HG03378 (cell line): ENCODE data around the gene STXBP6.
"Not testable (repeated sequence)": the region's sequence is repeated elsewhere in the genome, so short reads cannot be mapped to it uniquely, and the experiment has no call there.

Source experiments
- ATAC-seq: cut with Tn5 transposase; IDR thresholded peaks from one replicate; pipeline ENCODE4 v1.9.1; 2021; ENCODE audit warnings: mild to moderate bottlenecking, moderate library complexity; ENCODE audit not compliant: unreplicated experiment

The STXBP6 gene

DNA sequence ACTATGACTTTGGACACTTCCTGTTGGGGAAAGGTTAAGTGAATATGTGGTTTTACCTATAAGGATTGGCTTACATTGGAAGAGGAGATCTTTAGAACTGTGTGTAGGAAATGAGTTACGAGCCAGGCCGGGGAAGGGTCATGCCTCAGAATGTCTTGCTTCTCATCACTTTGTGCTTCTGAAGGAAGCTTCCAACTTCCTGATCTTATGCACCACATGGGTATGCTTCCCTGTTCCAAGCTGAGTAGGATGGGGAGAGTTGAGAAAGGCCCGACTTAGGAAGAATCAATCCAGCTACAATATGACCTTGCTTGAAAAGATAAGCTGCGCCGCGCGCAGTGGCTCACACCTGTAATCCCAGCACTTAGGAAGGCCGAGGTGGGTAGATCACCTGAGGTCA, 59.9 kb downstream of the STXBP6 start:
- no peak for ATAC-seq

DNA sequence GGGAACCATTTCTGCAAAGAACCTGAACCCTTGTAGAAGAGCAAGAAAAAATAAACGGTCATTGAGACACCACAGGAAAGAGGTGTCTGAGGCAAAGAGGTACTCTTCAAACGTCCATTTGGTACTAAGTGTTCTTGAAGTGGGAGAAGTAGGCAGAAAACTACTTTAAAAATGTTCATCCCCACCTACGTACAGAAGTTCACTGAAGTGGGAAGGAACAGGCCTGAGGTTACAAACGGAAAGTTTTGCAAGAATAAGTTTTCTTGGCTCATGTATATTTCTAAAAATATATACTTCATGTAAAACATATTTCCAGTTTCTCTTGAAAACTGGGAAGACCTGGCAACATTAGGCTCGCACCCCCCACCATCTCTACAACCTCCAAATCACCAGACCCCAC, 61.2 kb downstream of the STXBP6 start:
- no peak for ATAC-seq

DNA sequence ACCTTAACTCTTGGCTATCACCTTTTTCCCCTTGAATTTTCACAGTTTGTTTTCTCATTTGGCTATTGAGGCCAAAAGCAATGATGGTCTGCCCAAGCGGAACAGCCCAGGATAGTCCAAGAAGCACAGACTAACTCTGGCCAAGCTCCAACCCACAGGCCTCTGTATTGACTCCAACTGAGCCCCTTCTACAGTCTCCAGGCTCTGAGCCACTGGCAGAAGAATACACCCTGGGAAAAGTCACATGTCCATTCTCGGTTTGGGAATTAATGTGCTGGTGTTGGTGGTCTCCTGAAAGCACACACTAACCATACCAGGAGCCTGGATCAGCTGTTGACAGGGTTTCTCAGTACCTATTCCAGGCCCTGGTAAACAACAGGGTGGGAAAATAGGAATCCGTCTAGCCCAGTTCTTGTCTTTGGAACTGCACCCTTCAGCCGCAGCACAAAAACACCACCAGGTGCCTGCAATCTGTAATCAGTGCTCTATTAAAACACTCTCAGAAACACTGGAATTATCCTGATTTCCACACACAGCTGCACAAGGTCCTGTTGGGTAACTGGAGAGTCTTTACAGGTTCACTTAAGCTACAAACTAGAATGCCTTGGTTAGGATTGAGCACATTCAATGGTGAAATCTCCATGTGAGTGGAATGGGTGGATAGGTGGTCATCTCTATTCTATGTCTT, 63.6 kb downstream of the STXBP6 start:
- no peak for ATAC-seq

DNA sequence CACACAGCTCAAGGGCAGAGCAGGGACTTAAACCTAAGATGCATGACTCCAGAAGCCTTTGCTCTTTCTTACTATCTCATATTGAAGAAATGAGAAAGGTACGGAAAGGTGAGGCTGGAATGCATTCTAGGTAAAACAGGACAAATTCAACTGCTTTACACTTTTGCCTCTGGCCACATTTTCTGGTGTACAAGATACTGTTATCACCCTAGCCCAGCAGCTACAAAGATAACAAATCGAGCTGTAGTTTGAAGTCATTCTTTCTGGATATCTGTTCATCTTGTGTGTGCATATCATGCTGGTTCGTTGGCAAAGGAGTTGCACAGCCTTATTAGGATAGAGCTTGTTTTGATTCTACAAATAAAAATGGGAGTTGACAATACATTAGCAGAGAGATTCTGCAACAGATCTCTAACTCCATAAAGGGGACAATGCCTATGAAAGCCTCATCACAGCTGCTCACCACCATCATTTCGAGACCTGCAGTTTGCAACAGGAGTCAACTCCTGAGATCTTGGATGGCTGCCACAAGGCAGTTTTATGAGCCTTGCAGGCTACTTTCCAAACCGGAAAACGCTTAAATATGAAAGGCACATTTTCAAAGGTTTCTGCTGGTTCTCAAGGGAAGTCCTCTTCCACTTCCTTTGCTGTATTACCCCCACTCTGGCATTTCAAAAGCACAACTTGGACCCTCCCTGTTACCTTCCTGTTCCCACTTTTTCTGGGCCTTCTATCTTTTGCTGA, 64.9 kb downstream of the STXBP6 start:
- ATAC-seq: no peak

DNA sequence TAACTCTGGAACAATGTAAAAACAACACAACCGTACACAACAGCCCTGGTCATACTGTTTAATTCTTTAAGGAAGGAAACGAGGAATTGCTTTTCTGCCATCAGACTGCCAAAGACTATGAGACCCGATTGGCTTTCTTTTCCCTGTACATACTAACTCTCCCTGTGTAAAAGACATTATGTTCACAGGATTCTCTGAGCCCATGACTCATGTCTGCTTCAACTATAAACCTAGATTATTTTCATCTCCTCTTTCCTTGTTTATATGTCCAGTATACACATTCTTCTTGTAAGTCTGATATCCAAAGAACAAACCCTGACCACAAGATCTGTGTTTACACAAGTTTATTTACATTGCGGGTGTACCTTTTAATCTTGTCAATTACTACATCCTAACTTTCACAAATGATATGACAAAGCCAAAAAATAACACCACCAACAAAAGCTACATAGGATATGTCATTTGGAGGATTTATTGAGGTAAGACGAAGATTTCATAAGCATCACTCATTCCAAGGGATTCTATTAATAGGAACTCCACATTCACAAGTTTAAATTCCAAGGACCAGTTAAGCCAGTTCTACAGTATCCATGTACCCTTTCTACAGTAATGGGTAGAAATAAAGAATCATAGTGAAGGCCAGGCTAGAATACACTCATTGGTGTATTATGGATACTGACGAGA, 67.3 kb downstream of the STXBP6 start:
- ATAC-seq: no peak

DNA sequence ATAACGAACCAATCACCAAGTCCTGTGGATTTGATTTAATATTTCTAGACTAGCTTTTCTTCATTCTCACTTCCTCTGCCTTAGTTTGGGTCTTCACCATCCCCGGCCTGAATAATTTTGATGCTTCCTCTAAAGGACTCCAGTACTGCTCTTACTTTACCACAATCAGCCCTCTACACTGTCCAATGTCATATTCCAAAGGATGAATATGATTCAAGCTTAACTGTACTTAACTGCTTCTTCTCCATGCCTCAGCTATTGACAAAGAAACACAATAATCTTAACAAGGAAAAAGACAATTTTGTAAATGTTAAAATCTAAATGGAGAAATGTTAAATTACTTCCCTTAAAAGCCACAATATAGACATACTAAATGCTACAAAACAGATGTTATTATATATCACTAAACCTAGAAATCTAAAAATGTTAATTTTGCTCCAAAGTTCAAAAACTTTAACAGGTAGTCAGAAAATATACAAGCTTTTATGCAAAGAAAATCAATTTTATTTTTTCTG, 70.2 kb downstream of the STXBP6 start:
- ATAC-seq: peak; percentile 29

DNA sequence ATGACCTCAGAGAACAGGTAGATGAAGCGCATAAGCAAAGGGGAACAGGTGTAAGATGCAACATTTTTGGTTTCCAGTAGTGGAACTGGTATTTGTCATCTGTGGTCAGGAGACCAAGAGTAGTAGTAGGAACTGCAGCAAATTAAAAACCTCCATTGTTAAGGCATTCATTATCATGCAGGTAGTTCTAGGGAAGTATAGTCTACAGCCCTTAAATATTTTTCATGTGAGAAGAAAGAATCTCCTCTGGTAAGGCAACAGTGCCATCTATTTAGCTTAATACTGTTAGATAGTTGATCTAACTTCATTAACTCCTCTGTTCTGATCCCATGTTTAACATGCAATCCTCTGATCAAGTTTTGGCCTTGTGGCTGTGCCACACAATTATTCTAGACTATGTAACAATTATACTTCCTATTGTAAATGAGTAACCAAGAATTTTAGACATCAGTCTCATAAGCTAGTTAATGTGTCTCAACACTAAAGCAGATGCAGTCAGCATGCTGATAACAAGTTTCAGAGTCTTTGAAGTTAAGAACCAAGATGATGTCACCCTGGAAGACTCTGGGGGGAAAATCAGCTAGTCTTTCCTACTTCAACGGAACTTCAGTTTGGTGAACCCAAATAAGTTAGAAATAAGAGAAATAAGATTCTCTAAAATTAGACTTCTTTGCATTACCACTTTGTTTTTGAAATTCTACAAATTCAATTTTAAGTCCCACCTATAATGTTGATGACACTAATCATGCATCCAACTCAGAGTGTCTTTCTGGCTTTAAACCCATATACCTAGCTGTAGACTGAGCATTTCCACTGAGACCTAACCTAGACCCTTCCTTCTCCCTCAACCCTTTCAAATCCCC, 70.9 kb downstream of the STXBP6 start:
- peak; percentile 89 for ATAC-seq

- ATAC-seq: no peak
These were observed 73.3 kb downstream of the STXBP6 start for GRCh38 chr14:24976602-24977001.

DNA sequence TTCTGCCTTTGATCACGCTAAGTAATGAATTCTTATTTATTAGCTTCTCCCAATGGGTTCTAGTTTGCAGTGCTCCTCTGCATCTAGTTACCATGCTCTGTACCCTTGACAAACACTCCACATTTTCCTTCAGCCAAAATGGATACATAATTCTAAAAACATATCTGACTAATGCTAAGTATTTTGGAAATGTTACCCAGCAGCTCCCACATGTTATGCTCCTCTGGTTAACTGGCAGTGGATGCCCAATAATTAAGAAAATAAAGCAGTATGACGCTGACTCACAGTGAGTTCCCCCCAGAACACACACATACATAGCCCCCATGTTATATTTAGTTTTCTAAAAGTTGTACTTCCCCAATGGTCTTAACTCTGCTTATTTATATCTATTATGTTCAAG, 74.6 kb downstream of the STXBP6 start:
- ATAC-seq: no peak

DNA sequence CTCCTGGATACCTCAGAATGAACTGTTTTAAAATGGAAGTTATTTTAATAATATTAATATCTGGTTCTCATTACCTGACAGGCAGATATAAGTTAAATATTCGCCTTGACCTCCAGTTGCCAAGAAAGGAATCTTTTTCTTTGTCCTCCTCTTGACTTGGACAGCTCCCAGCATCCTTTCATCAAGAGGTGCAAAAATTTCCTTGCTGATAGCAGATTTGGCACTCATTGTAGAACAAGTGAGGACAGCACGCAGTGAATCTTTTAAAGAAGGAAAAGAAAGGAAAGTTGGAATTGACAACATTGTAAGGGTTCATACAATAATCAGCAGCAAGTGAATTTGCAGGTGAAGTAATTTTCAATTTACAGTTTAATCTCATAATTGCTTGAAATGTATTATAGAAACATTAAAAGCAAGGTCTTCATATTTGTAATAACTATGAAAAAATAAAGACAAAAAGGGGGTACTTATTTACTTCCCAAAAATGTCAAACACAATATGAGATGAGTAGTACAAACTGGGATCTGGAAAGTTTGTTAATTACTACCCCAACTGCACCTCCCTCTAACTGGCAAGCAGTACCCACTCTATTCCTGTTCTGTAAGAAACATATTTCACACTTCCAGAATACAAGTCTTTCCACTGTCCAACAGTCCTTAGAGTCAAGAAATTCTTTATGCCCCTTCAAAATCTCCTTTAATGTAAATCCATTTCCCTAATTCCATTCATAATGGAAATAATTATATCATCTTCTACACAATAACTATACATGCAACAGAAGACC, 75.2 kb downstream of the STXBP6 start:
- no peak for ATAC-seq

GRCh38 chr14:24972844-24973243, 77.1 kb downstream of the STXBP6 start:
- no peak for ATAC-seq

- ATAC-seq: no peak
These were observed 78.7 kb downstream of the STXBP6 start for GRCh38 chr14:24971255-24971654.

DNA sequence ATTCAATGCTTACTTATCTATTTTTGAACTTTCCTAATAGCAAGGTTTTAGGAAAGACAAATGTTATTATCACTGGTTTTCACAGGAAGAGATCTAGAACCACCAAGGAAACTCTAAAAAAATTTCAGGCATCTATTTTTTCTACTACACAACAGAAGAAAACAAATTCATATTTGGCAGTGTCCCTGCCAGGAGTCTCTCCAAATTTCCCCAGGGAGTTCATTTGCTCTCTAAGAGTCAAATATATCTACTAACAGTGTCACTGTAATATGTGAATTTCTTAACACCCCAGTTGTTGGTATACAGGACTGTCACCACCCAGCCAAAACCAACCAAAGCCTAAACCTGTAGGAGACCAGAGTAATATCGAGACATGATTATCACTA, 83.4 kb downstream of the STXBP6 start:
- no peak for ATAC-seq

DNA sequence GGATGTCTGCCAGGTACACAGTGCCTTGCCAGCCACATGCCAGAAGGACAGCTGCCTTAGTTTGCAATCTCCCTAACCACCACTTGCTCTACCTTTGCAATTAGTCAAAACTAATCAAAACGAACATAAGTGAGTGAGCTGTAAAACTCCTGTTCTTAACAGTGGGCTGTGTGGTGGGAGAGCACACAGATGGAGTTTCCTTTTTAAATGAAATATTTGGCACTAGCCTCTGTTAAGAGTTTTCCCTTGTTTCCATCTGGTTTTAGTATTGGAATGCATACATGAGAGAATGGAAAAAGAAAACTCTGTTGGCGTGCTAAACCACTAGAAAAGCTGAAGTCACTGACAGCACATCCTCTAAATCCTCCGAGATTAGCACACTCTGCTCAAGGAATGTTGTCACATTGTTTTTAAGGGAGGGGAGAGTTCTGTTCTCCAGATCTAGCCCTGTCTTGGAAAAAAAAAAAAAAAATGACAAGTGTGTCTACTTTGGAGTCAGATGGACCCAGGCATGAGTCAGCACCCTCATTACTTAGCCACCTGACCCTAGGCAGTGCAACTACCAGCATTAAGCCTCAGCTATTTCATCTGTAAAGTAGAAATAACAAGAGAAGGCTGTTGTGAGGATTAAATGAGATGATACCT, 83.9 kb downstream of the STXBP6 start:
- ATAC-seq: no peak

- no peak for ATAC-seq
These were observed 84.4 kb downstream of the STXBP6 start for GRCh38 chr14:24965578-24965933.

DNA sequence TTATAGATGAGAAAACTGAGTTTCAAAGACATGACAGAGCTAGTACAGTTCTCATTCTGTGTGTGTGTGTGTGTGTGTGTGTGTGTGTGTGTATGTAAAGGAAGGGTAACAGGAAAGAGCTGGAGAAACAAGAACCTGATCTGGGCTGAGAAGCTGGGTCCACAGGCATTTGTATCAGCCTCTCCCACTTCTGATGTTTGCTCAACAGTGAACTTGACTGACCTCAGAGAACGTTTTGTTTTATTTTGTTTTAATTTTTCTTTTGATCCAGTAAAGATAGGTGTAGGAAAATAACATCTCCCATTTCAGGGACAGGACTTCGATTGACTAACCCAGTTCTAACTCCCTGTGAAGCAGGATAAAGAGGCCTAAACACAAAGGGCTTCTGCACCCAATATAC, 85.4 kb downstream of the STXBP6 start:
- no peak for ATAC-seq

GRCh38 chr14:24964048-24964447, 85.9 kb downstream of the STXBP6 start:
- ATAC-seq: no peak

DNA sequence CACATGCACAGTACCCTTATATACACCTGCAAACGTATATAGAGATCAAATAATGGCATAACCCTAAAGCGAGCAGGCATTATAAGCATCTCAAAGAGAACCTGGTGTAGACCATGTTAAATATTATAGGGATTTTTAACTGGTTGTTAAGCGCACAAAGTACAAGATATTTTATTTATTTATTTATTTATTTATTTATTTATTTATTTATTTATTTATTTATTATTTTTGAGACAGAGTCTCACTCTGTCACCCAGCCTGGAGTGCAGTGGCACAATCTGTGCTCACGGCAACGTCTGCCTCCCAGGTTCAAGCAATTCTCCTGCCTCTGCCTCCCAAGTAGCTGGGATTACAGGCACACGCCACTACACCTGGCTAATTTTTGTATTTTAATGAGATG, 87.8 kb downstream of the STXBP6 start:
- not testable (repeated sequence) for ATAC-seq

GRCh38 chr14:24960816-24961215, 89.1 kb downstream of the STXBP6 start:
- ATAC-seq: no peak
